Activated T-cell treated with anti-CD3 and anti-CD28 coated beads, Interleukin-2, amount 50 U/mL, for 48 hours (primary cell): ENCODE measurements around the gene IQCM.

ENCODE experiments used
- DNase-seq, 2 experiments: peaks; one replicate each; pipeline ENCODE4 v3.0.0-alpha.2; 2020

IQCM gene

GRCh38 chr4:149708513-149709130, 107.0 kb downstream of the IQCM start:
- no peak for DNase-seq

DNA sequence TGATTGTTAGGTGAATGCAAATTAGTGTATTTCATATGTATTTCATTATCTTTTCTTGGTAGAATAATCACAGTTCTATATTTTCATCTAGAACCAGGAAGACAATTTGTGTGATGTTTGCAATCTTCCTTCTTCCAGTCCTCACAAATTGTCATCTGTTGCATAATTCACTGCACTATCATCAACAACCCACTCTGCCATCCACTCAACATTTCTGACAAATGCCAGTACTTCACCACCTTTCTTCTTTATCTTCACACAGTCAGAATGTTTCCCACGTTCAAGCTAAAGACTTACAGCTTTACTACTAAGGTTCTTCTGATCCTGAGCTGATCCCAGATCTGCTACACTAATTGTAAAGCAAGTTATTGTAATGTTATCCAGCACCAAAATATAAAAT, 107.8 kb downstream of the IQCM start:
- no peak for DNase-seq

DNA sequence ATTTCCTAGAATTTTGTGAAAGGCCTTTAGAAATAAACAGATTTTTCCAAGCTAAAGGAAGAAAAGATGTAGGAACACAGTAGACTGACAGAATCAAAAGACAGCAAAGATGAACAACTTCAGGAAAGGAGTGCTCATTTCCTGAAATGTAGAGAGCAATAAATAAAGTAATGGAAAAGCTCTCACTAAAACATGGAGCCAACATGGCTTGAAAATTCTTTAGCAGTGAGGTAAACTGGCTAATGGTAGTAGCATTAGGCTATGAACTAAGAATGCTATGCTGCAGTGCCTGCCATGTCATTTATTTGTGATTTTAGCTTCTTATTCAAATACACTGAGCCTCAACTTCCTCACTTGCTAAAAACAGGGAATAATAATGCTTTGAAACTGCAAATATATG, 108.7 kb downstream of the IQCM start:
- no peak for DNase-seq

GRCh38 chr4:149702414-149703293, 113.0 kb downstream of the IQCM start:
- DNase-seq: no peak

GRCh38 chr4:149701435-149702156, 114.0 kb downstream of the IQCM start:
- DNase-seq: no peak

DNA sequence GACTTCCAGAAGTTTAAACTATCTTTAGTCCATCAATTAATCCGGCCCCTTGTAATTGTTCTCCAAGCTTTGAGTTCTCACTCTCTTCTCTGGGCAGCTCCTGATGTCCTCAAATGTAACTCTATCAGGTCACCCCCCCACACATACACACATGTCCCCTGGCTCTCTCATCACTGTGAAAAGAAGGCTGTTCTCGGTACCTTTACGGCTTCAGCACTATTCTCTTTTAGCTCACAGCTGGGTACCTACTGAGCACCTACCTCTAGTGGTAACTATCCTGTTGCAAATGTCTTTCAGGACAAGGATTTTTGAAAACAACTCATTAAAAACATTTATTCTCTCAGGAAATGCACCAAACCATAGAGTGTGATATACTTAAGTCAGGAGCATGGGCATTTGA, 115.4 kb downstream of the IQCM start:
- no peak for DNase-seq

DNA sequence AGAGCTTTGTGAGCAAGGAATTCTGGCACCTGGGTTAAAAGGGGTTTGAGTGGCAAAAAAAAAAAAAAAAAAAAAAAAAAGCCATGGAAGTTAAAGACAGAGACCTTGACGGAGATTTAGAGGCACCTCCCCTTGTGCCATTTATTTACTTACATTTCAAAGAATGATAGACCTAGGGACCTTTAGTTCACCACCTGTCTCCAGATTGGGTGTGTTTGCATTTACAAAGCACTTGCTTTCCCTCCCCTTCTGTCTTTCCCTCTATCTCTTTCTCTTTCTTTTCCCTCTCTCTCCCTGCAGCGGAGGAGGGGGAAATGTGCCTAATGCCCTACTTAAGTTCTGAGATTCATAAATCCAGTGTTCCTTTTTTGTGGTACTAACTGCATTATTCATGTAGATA, 116.0 kb downstream of the IQCM start:
- no peak for DNase-seq

- DNase-seq: no peak
Observed at GRCh38 chr4:149690726-149691125, 124.9 kb downstream of the IQCM start.

DNA sequence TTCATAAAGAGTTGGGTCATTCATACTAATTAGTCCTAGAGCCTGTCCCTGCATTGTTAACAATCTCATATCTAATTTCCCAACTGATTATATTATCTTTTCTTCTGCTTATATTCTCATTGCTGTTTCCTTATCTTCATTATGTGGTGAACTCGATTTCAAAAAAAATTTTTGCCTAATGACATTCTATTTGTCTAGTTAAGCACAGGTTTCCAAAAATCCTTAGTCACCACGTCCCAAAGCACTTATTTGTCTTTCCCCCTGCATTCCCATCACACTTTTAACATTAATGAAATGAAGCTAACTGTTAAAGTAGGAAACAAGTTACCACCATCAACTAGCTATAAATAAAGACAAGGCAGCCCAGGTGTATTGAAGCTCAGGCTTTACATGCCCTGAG, 131.1 kb downstream of the IQCM start:
- DNase-seq: no peak

GRCh38 chr4:149676076-149676475, 139.6 kb downstream of the IQCM start:
- no peak for DNase-seq

GRCh38 chr4:149645790-149646189, 169.9 kb downstream of the IQCM start:
- no peak for DNase-seq

DNA sequence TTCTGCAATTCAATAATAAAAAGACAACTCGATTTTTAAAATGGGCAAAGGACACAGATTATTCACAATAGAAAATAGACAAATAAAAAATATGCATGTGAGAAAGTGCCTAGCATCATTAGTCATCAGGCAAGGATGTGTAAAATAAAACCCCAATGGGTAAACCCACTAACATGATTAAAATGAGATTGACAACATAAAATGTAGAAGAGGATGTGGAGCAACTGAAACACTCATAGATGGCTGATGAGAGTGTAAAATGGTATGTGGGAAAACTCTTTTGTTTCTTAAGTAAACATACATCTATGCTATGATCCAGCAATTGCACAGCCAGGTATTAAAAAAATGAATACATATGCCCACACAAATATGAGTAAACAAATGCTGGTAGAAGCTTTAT, 177.6 kb downstream of the IQCM start:
- no peak for DNase-seq

DNA sequence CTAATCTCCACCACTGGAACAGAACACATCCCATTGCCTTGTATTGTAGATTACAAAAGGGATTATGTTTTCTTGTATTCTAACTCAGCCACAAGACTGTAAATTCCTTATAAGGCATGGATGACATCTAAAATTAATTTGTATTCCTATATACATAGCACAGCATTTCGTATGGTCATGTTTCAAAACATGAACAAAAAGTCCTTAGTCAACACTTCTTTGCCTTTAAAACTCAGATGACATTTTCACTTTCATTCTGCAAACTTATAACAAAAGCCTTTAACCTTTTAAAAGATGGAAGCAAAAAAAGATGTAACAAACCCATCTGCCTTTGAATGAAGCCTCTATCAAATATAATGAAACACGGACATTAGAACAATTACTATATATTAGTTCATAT, 181.3 kb downstream of the IQCM start:
- DNase-seq: no peak

DNA sequence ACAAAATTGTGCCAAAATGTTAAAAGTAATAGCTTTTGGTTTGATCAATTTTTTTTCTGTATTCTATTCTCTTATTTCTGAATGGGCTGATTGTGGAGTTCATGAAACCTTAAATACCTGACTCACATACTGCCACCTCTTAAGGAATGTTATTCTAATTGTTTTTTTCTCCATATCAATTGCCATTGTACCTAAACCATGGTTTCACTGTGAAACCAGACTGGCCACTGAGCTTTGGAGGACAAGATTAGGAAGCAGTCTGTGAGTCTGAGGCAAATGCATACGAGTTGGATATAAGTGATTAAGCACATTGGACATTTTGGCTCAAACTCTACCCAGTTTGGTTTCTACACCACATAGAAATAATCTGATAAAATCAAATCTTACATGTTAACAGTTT, 184.0 kb downstream of the IQCM start:
- no peak for DNase-seq

DNA sequence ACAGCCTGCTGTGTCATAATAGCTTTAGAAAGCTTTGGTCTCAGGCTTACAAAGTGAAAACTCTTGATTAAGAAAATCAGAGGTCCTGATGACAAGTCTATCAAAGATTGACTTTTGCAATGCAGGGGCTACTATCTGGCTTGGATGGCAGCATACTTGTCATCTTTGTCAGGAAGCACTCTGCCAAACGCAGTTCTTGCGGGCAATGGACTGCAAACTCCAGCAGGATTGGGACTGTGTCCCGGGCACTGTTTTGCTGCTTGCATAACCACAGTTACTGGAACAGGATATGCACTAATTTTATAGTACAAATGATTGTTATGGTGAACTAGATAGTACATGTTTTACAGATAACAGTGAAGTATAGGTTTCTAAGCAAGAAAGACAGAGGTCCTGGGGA, 185.6 kb downstream of the IQCM start:
- no peak for DNase-seq

DNA sequence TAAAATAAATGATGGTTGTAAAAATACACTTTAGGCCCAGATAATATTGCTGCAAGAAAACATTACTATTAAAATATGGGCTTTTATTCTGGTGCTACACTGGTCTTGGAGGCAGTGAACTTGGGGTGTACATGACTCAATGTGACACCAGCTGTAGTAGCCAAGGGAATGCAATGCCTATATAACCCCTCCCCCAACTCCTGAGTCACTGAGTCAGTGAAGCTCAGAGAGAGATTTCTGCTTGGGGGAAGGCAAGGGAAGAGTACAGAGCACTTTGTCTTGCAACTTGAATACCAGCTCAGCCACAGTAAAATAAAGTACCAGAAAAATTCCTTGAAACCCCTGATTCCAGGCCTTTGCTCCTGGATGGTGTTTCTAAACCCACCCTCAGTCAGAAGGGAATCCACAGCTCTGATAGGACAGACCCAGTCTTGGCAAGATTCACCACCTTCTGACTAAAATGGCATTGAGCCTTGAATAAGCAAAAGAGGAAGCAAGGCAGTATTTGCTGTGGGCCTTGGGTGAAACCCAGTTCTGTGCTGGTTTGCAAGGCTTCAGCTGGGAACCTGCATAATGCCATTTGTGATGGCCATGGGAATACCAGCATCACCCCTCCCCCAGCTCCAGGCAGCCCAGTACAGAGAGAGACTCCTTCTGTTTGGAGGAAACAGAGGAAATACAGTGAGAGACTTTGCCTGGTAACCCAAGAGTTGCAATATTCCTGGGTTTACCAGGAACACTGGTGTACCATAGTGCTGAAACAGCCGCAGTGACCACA, 209.9 kb downstream of the IQCM start:
- no peak for DNase-seq

DNA sequence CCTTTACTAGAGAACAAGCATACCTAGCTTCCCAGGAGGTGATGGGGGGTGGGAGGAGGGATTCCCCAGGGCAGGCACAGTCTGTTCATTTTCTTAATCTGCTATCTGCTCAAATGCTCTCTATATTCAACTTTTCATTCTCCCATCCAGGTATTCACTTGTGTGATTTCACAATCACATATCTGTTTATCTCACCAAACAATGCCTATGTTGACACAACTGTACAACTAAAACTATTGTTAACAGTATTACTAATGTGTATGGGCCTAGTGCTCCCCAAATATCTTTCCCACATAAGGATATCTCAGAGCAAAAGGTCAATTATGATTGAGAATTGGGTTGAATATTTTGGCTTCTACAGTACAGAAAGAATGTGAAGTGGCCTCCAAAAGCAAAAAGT, 210.8 kb downstream of the IQCM start:
- DNase-seq: no peak

GRCh38 chr4:149595500-149595899, 220.1 kb downstream of the IQCM start:
- no peak for DNase-seq

- DNase-seq: no peak
Observed at GRCh38 chr4:149589826-149590225, 225.8 kb downstream of the IQCM start.

DNA sequence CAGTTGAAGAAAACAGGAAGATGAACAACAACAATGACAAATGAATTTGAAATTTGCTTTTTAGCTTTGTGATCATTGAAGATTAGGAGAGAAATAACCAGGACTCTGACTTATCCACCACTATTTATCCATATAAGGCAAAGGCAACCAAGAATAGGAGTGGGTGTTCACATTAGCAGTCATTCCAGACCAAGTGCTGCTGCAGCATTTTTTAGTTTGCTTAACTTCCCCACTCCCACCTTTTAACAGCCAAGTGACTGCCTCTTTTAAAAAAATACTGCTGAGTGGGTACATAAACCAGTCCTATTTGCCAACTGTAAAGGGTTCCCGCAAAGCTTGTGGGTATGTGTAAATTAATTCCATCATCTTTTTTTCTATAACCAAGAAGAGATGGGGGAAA, 230.9 kb downstream of the IQCM start:
- no peak for DNase-seq

DNA sequence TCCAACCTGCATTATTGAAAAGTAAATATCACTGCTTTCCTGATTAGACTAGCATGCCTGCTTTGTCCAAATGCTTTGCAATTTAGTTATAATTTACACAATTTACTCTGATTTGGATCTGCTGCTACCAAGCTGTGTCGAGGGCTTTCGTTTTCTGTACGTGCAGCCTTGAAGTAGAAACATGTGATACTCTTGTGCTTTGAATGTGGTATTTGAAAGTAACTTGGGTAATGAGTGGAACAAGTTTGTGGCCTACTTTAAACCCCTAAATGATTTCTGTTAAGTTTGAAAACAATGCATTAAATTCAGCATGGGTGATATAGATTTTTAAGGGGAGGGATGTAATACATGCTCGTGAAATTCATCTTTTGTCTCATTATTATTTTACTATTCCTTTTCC, 240.7 kb downstream of the IQCM start:
- no peak for DNase-seq

- DNase-seq: no peak
Observed at GRCh38 chr4:149572716-149573115, 242.9 kb downstream of the IQCM start.

GRCh38 chr4:149555799-149556198, 259.8 kb downstream of the IQCM start:
- no peak for DNase-seq
